ENCODE results near the gene ZNF83. TPM values are rescaled to one million over a fixed set of nuclear protein-coding genes. Genes with fewer than 3 reads are reported as not detected.
"Not testable (repeated sequence)": the region's sequence is repeated elsewhere in the genome, so short reads cannot be mapped to it uniquely, and the experiment has no call there.

Gene ZNF83
- 132 and 163 TPM in 2 replicates for total RNA-seq

DNA sequence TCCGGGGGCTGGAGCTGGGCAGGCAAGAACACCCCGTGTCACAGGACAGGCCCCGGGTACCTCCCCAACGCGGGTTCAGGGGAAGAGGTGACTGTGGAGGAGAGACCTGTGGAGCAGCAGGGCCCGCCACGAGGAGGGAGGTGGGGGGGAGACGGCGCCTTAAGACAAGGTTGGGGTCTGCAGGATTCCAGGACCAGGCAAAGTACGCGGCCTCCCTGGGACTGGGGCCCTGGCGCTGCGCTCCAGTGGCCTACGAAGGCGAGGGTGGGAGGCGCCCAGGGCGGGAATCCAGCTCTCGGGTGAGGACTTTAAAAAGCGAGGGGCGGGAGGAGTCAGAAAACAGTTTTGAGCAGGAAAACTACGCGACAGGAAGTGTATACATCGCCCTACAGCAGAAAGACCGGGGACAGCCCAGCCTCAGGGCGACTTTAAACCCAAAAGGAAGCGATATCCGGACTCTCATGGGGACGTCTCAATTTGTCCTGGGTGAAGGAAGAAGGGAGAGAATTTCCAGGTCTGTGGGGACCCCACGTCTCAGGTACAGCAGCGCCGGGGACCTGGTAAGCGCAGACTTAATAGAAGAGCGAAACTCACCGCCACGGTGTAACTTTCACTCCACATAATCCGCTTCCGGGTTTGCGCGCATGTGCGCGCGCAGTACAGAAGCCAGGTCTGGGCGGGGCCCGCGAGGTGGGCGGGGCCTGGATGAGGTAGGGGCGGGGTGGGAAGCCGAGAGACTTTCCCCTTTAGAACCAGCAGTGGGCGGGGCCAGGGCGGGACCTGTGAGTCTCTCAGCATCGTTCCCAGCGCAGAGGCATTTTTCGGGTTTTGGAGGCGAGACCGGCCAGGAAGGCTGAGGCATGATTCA, at the start of gene ZNF83:
ZNF83 (minus strand) TSS at position 638 of the 868 bp plus-strand sequence.
- no peak for FAIRE-seq
- H3K4me3 ChIP-seq (ENCODE audit: low read depth, low read length) = peak within 1 kb of the TSS; percentile 61
- peak; percentile 76 for DNase-seq (ENCODE audit: low read depth)

DNA sequence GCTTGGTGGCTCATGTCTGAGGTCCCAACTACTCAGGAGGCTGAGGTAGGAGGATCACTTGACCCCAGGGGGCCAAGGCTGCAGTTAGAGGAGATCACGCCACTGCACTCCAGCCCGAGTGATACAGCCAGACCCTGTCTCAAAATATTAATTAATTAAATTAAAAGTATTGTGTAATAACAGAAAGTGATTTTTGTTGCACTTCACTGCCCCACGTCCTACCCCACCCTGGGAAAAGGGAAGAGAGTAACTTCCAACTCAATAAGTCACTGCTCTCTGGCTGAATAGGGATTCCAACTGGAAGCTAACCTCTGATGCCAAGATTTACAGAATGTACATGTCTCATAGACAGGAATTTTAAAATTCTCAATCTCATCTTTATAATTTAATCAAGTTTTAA, 49.5 kb upstream of the ZNF83 start:
- DNase-seq (ENCODE audit: low read depth) = no peak
- no peak overlapping the region for H3K4me3 ChIP-seq (ENCODE audit: low read depth, low read length)
- TF ChIP-seq, protein P1, sequence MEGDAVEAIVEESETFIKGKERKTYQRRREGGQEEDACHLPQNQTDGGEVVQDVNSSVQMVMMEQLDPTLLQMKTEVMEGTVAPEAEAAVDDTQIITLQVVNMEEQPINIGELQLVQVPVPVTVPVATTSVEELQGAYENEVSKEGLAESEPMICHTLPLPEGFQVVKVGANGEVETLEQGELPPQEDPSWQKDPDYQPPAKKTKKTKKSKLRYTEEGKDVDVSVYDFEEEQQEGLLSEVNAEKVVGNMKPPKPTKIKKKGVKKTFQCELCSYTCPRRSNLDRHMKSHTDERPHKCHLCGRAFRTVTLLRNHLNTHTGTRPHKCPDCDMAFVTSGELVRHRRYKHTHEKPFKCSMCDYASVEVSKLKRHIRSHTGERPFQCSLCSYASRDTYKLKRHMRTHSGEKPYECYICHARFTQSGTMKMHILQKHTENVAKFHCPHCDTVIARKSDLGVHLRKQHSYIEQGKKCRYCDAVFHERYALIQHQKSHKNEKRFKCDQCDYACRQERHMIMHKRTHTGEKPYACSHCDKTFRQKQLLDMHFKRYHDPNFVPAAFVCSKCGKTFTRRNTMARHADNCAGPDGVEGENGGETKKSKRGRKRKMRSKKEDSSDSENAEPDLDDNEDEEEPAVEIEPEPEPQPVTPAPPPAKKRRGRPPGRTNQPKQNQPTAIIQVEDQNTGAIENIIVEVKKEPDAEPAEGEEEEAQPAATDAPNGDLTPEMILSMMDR (IDR thresholded peaks at IDR 0.05; ENCODE audit: insufficient read depth, low read length, severe bottlenecking) = no peak
- no peaks in the 10 kb centered on the region for H3K36me3 ChIP-seq (ENCODE audit: control insufficient read depth, insufficient read depth, low read length)
- H3K27me3 ChIP-seq (ENCODE audit: control insufficient read depth, insufficient read depth, low read length) = no peaks in the 10 kb centered on the region
- no peak for FAIRE-seq

More for the DNA sequence above, at the start of gene ZNF83:
- Histone ChIP-seq H3K36me3 (ENCODE audit: control insufficient read depth, insufficient read depth, low read length) (no peaks in the 10 kb centered on the region), H3K27me3 (ENCODE audit: control insufficient read depth, insufficient read depth, low read length) (no peaks in the 10 kb centered on the region)
- TF ChIP-seq, protein P1 (IDR thresholded peaks at IDR 0.05; ENCODE audit: insufficient read depth, low read length, severe bottlenecking) = no peak

DNA sequence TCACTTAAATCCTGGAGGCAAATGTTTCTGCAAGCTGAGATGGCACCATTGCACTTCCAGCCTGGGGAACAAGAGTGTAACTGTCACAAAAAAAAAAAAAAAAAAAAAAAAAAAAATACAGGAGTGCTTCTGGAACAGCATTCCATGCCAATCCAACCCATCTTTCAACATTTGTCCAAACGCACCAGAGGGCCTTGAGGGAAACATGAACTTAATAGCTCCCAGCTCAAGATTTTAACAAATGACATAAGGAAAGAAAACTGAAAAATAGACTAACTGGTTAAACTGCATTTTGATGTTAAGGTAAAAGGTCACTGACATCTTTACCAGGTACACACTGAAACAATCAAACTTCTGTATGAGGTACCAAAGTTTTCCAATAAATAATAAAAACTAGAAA, 47.7 kb upstream of the ZNF83 start:
- no peak overlapping the region for H3K4me3 ChIP-seq (ENCODE audit: low read depth, low read length)
- H3K27me3 ChIP-seq (ENCODE audit: control insufficient read depth, insufficient read depth, low read length) = no peaks in the 10 kb centered on the region
- DNase-seq (ENCODE audit: low read depth) = no peak
- H3K36me3 ChIP-seq (ENCODE audit: control insufficient read depth, insufficient read depth, low read length) = no peaks in the 10 kb centered on the region
- no peak for FAIRE-seq
- TF ChIP-seq, protein P1 (IDR thresholded peaks at IDR 0.05; ENCODE audit: insufficient read depth, low read length, severe bottlenecking) = no peak

DNA sequence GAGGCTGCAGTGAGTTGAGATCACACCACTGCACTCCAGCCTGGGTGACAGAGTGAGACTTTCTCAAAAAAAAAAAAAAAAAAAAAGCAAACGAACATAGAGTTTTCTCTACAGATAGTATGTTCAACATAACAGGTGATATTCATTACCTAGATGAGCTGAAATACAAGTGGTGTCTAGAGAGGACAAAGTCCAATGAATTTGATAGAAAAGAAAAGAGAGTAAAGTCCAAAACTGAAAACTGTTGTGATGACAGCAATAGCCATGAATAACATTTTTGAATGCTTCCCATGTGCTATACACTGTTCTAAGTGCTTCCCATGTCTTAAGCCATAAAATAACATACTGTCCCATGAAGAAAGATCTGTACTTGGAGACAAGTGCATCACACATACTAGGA, 43.1 kb upstream of the ZNF83 start:
- not testable (repeated sequence) for H3K4me3 ChIP-seq (ENCODE audit: low read depth, low read length); H3K36me3 ChIP-seq (ENCODE audit: control insufficient read depth, insufficient read depth, low read length); FAIRE-seq; DNase-seq (ENCODE audit: low read depth); H3K27me3 ChIP-seq (ENCODE audit: control insufficient read depth, insufficient read depth, low read length)

DNA sequence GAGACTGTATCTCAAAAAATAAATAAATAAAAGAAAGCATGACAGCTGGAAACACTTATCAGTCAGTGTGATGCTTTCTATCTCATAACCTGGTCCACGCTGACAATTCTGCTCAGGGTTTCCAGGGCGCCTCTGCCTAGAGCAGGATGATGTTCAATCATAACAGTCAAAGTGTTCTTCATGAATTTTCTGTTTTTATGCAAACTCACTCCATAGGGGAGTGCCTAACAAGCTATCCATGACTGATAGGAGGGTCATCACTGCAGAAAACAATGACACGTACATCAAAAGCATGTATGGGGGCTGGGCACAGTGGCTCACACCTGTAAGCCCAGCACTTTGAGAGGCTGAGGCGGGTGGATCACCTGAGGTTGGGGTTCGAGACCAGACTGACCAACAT, 41.4 kb upstream of the ZNF83 start:
- H3K27me3 ChIP-seq (ENCODE audit: control insufficient read depth, insufficient read depth, low read length) = no peaks in the 10 kb centered on the region
- DNase-seq (ENCODE audit: low read depth) (no peak), FAIRE-seq (no peak)
- H3K36me3 ChIP-seq (ENCODE audit: control insufficient read depth, insufficient read depth, low read length) = no peaks in the 10 kb centered on the region
- TF ChIP-seq, protein P1 (IDR thresholded peaks at IDR 0.05; ENCODE audit: insufficient read depth, low read length, severe bottlenecking) = no peak
- H3K4me3 ChIP-seq (ENCODE audit: low read depth, low read length) = no peak overlapping the region

DNA sequence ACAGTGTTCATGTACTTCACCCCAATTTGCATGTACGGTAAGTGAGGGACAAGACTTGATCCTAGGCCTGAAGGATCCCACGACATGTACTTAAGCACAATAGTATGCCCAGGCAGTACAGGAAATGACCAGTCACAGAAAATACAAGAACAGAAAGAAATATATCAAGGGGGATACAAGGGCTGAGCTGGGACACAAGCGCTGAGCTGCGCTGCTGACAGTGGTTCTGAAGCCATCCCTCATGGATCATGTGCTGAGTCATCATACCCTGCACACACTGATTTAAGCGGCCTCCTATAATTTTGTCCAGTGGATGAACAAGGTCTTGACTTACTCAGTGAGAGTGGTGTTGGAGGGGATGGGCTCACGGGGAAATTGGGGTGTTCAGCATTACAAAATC, 37.1 kb upstream of the ZNF83 start:
- not testable (repeated sequence) for H3K4me3 ChIP-seq (ENCODE audit: low read depth, low read length); FAIRE-seq; DNase-seq (ENCODE audit: low read depth); H3K36me3 ChIP-seq (ENCODE audit: control insufficient read depth, insufficient read depth, low read length); H3K27me3 ChIP-seq (ENCODE audit: control insufficient read depth, insufficient read depth, low read length)

DNA sequence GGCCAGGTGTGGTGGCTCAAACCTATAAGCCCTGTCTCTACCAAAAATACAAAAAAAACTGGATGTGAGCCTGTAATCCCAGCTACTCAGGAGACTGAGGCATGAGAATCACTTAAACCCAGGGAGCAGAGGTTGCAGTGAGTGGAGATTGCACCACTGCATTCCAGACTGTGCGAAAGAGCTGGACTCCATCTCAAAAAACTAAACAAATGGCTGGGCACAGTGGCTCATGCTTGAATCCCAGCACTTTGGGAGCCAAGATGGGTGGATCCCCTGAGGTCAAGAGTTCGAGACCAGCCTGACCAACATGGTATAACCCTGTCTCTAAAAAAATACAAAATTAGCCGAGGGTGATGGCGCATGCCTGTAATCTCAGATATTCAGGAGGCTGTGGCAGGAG, 34.9 kb upstream of the ZNF83 start:
- H3K4me3 ChIP-seq (ENCODE audit: low read depth, low read length) = no peak overlapping the region
- FAIRE-seq (no peak), DNase-seq (ENCODE audit: low read depth) (no peak)
- H3K27me3 ChIP-seq (ENCODE audit: control insufficient read depth, insufficient read depth, low read length) = no peaks in the 10 kb centered on the region
- TF ChIP-seq, protein P1 (IDR thresholded peaks at IDR 0.05; ENCODE audit: insufficient read depth, low read length, severe bottlenecking) = no peak
- H3K36me3 ChIP-seq (ENCODE audit: control insufficient read depth, insufficient read depth, low read length) = no peaks in the 10 kb centered on the region

All from bronchial epithelial cell (primary cell).